CD14-positive monocyte (primary cell): ENCODE data around the gene TPM2. TPM values are rescaled to one million over a fixed set of nuclear protein-coding genes. Genes with fewer than 3 reads are reported as not detected.

Experiments
- DNase-seq, 3 donors: peaks; one replicate each; pipeline ENCODE4 v3.0.0-alpha.2; 2011 to 2022
- H2AFZ ChIP-seq: 2 replicates; pipeline ENCODE4 v1.6.0; 2012; ENCODE audit warnings: mild to moderate bottlenecking, low read depth, low read length, inconsistent platforms; ENCODE audit not compliant: insufficient read depth, poor library complexity, severe bottlenecking
- H3K27ac ChIP-seq, 2 donors: 1 replicate in 1 of 2; 2 replicates in 1 of 2; pipeline ENCODE4 v1.5.1; 2012 to 2013; ENCODE audit warnings: low read length in 2 of 2, control low read depth in 1 of 2, inconsistent platforms in 1 of 2, low read depth in 1 of 2, mild to moderate bottlenecking in 1 of 2
- H3K27me3 ChIP-seq, 2 donors: one replicate each; pipeline versions ENCODE4 v1.6.0 to v1.6.1; 2011 to 2013; ENCODE audit warnings: low read length in 2 of 2; ENCODE audit not compliant: control insufficient read depth in 2 of 2, insufficient read depth in 2 of 2
- H3K36me3 ChIP-seq, 2 donors: replicated peaks in 1 of 2; 1 replicate in 1 of 2; 2 replicates in 1 of 2; pipeline versions ENCODE4 v1.5.1 to v1.6.1; 2012 to 2013; ENCODE audit warnings: low read length in 2 of 2, control low read depth in 1 of 2, inconsistent platforms in 1 of 2, mild to moderate bottlenecking in 1 of 2; ENCODE audit not compliant: insufficient read depth in 2 of 2, control insufficient read depth in 1 of 2
- H3K4me1 ChIP-seq, 2 donors: 1 replicate in 1 of 2; 2 replicates in 1 of 2; pipeline versions ENCODE4 v1.5.1 to v1.6.1; 2012 to 2013; ENCODE audit warnings: low read length in 2 of 2, control low read depth in 1 of 2, inconsistent platforms in 1 of 2, mild to moderate bottlenecking in 1 of 2, moderate library complexity in 1 of 2; ENCODE audit not compliant: insufficient read depth in 2 of 2, control insufficient read depth in 1 of 2
- H3K4me2 ChIP-seq: replicated peaks from 2 replicates; pipeline ENCODE3; 2012; ENCODE audit warnings: low read length, moderate library complexity, mild to moderate bottlenecking; ENCODE audit not compliant: poor library complexity, severe bottlenecking; ENCODE audit errors: extremely low read depth
- H3K4me3 ChIP-seq, 3 experiments: fragments of 200-600 bp in 1 of 3; sonication (generic) in 1 of 3; replicated peaks in 1 of 3; 1 replicate in 2 of 3; 2 replicates in 1 of 3; pipeline ENCODE4 v1.5.1; 2011 to 2013; ENCODE audit warnings: low read length in 3 of 3, mild to moderate bottlenecking in 3 of 3, control low read depth in 2 of 3, low read depth in 2 of 3, inconsistent platforms in 1 of 3, moderate library complexity in 1 of 3
- H3K79me2 ChIP-seq: 2 replicates; pipeline ENCODE4 v1.6.0; 2012; ENCODE audit warnings: mild to moderate bottlenecking, control low read depth, inconsistent platforms, low read length, moderate library complexity; ENCODE audit not compliant: insufficient read depth
- H3K9ac ChIP-seq: 2 replicates; pipeline ENCODE4 v1.6.0; 2017; ENCODE audit warnings: low read length, mild to moderate bottlenecking; ENCODE audit not compliant: insufficient read depth, poor library complexity, severe bottlenecking
- H3K9me3 ChIP-seq, 2 donors: replicated peaks in 1 of 2; 1 replicate in 1 of 2; 2 replicates in 1 of 2; pipeline versions ENCODE4 v1.5.1 to v1.6.1; 2012 to 2013; ENCODE audit warnings: low read length in 2 of 2, control low read depth in 1 of 2; ENCODE audit not compliant: control insufficient read depth in 1 of 2, insufficient read depth in 1 of 2
- H4K20me1 ChIP-seq: 2 replicates; pipeline ENCODE4 v1.6.0; 2012; ENCODE audit warnings: mild to moderate bottlenecking, low read length, control low read depth, moderate library complexity; ENCODE audit not compliant: insufficient read depth
- H3K27ac Mint-ChIP-seq, 7 donors: one replicate each; pipeline ENCODE4 v1.8.0; 2020; ENCODE audit warnings: mild to moderate bottlenecking in 7 of 7, mixed read lengths in 7 of 7, moderate library complexity in 6 of 7, inconsistent platforms in 2 of 7
- H3K27me3 Mint-ChIP-seq, 3 donors: one replicate each; pipeline ENCODE4 v1.8.0; 2021 to 2022; ENCODE audit warnings: low read depth in 3 of 3, mild to moderate bottlenecking in 3 of 3, mixed read lengths in 3 of 3, moderate library complexity in 3 of 3, inconsistent platforms in 1 of 3
- H3K36me3 Mint-ChIP-seq, 2 donors: one replicate each; pipeline ENCODE4 v1.8.0; 2020; ENCODE audit warnings: mixed read lengths in 2 of 2, inconsistent platforms in 1 of 2, mild to moderate bottlenecking in 1 of 2
- H3K4me1 Mint-ChIP-seq: one replicate; pipeline ENCODE4 v1.8.0; 2020; ENCODE audit warnings: mild to moderate bottlenecking, mixed read lengths
- H3K4me3 Mint-ChIP-seq, 2 donors: one replicate each; pipeline ENCODE4 v1.8.0; 2020; ENCODE audit warnings: mild to moderate bottlenecking in 2 of 2, mixed read lengths in 2 of 2, moderate library complexity in 1 of 2
- H3K9me3 Mint-ChIP-seq, 7 donors: one replicate each; pipeline ENCODE4 v1.8.0; 2020 to 2022; ENCODE audit warnings: mixed read lengths in 7 of 7, mild to moderate bottlenecking in 6 of 7, moderate library complexity in 6 of 7, inconsistent platforms in 2 of 7
- WGBS: methylation state at CpG from one replicate; pipeline ENCODE4 v1.1.5; 2013; ENCODE audit warnings: missing lambda C conversion rate; ENCODE audit not compliant: insufficient coverage; 5-methylcytosine and 5-hydroxymethylcytosine counted together
- intact Hi-C, 2 donors: fragments of 100-400 bp; cut with micrococcal nuclease; formaldehyde crosslinking; loops; one replicate each; pipeline versions ENCODE4 v1.15.0 to v1.15.1; 2023
- polyA plus RNA-seq, 3 donors: library from polyadenylated mRNA; depleted of rRNA in 1 of 3; unstranded in 2 of 3; stranded (reverse) in 1 of 3; fragments of 300-500 nt in 2 of 3; fragments of >200 nt in 1 of 3; fragmentation: Illumina TruSeq in 2 of 3; gene quantifications; 1 replicate in 2 of 3; 2 replicates in 1 of 3; pipeline ENCODE4 v1.2.3, GENCODE V29; 2012 to 2021
- TF ChIP-seq, protein P1 (sequence below): fragments of 200-600 bp; IDR thresholded peaks from one replicate; pipeline ENCODE4 v1.8.0; 2022; ENCODE audit warnings: antibody characterized with exemption, mild to moderate bottlenecking

TPM2 gene
- polyA plus RNA-seq, 3 donors, result 7.7 TPM; not detected in 2

GRCh38 chr9:35649431-35650340, 40.0 kb downstream of the TPM2 start:
- Histone ChIP-seq H4K20me1 (no peaks in the 10 kb centered on the region), H3K4me2 (peak overlapping the region; percentile 64), H3K79me2 (peaks cover 11% of the 10 kb centered on the region), H3K4me3 (peak overlapping the region in 1 of 3 experiments; percentile 53), H3K36me3 (no peaks in the 10 kb centered on the region), H3K4me1 (peaks cover 51 to 71% of the 10 kb centered on the region in 2 donors), H3K9me3 (no peaks in the 10 kb centered on the region), H2AFZ (peak overlapping the region; percentile 81), H3K9ac (no peak overlapping the region), H3K27ac (no peak overlapping the region), H3K27me3 (no peaks in the 10 kb centered on the region)
- Mint-ChIP-seq H3K27ac (peak overlapping the region in 2 of 7 donors; percentile 26 to 48), H3K36me3 (no peaks in the 10 kb centered on the region), H3K27me3 (peaks cover 0 to 5% (median 0%) of the 10 kb centered on the region in 3 donors), H3K4me1 (peaks cover 51% of the 10 kb centered on the region), H3K4me3 (peak overlapping the region; percentile 55 to 59), H3K9me3 (peaks cover 0 to 1% (median 0%) of the 10 kb centered on the region in 7 donors)
- intact Hi-C loops, result loop anchor here (5.0 to 10.0 kb wide), 3 partner anchors 45 to 163 kb away; partner anchors contain the start of gene SPAG8 (in 1 of the 2)
- WGBS, result 51% methylated on average over 20 of the region's 26 CpGs
- TF ChIP-seq, protein P1, sequence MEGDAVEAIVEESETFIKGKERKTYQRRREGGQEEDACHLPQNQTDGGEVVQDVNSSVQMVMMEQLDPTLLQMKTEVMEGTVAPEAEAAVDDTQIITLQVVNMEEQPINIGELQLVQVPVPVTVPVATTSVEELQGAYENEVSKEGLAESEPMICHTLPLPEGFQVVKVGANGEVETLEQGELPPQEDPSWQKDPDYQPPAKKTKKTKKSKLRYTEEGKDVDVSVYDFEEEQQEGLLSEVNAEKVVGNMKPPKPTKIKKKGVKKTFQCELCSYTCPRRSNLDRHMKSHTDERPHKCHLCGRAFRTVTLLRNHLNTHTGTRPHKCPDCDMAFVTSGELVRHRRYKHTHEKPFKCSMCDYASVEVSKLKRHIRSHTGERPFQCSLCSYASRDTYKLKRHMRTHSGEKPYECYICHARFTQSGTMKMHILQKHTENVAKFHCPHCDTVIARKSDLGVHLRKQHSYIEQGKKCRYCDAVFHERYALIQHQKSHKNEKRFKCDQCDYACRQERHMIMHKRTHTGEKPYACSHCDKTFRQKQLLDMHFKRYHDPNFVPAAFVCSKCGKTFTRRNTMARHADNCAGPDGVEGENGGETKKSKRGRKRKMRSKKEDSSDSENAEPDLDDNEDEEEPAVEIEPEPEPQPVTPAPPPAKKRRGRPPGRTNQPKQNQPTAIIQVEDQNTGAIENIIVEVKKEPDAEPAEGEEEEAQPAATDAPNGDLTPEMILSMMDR, result no peak
- DNase-seq, result peak in 1 of 3 donors; percentile 22

- peaks cover 71% of the 10 kb centered on the region for H3K4me1 Mint-ChIP-seq
- peak overlapping the region; percentile 92 to 99 for H3K4me3 Mint-ChIP-seq
- peak overlapping the region; percentile 78 for H2AFZ ChIP-seq
- WGBS, result under 1% methylated on average over 47 of the region's 58 CpGs
- TF ChIP-seq, protein P1, result peak; percentile 97
- intact Hi-C loops, result loop anchor here (1.0 to 10.0 kb wide), 4 partner anchors 11 to 166 kb away; partner anchors contain the start of gene SPAG8 (in 1 of the 2)
- H3K4me2 ChIP-seq, result peak overlapping the region; percentile 94
- H3K9me3 ChIP-seq, result no peaks in the 10 kb centered on the region
- H3K4me3 ChIP-seq, result peak overlapping the region; percentile 65 to 81 (median 71)
- DNase-seq, result peak; percentile 89 to 91 (median 90)
- peak overlapping the region; percentile 94 to 99 (median 98) for H3K27ac Mint-ChIP-seq
- H4K20me1 ChIP-seq, result no peaks in the 10 kb centered on the region
- peaks cover 14% of the 10 kb centered on the region for H3K79me2 ChIP-seq
- H3K4me1 ChIP-seq, result peaks cover 57 to 78% of the 10 kb centered on the region in 2 donors
- no peaks in the 10 kb centered on the region for H3K27me3 ChIP-seq
- peaks cover 0 to 8% (median 0%) of the 10 kb centered on the region in 3 donors for H3K27me3 Mint-ChIP-seq
- H3K36me3 Mint-ChIP-seq, result peaks cover 3% of the 10 kb centered on the region in 2 donors
- H3K9me3 Mint-ChIP-seq, result peaks cover 0 to 1% (median 0%) of the 10 kb centered on the region in 7 donors
- no peaks in the 10 kb centered on the region for H3K36me3 ChIP-seq
- H3K27ac ChIP-seq, result peak overlapping the region; percentile 89 to 94
- H3K9ac ChIP-seq, result peak overlapping the region; percentile 80
Measured at GRCh38 chr9:35646533-35647265, 43.0 kb downstream of the TPM2 start.
